GM21576 (cell line): Measurements from ENCODE around the gene ALPG.
"Not testable (repeated sequence)": the region's sequence is repeated elsewhere in the genome, so short reads cannot be mapped to it uniquely, and the experiment has no call there.

Source experiments
- ATAC-seq: cut with Tn5 transposase; IDR thresholded peaks from one replicate; pipeline ENCODE4 v1.9.1; 2021; ENCODE audit warnings: mild to moderate bottlenecking, moderate library complexity; ENCODE audit not compliant: unreplicated experiment

ALPG gene

DNA sequence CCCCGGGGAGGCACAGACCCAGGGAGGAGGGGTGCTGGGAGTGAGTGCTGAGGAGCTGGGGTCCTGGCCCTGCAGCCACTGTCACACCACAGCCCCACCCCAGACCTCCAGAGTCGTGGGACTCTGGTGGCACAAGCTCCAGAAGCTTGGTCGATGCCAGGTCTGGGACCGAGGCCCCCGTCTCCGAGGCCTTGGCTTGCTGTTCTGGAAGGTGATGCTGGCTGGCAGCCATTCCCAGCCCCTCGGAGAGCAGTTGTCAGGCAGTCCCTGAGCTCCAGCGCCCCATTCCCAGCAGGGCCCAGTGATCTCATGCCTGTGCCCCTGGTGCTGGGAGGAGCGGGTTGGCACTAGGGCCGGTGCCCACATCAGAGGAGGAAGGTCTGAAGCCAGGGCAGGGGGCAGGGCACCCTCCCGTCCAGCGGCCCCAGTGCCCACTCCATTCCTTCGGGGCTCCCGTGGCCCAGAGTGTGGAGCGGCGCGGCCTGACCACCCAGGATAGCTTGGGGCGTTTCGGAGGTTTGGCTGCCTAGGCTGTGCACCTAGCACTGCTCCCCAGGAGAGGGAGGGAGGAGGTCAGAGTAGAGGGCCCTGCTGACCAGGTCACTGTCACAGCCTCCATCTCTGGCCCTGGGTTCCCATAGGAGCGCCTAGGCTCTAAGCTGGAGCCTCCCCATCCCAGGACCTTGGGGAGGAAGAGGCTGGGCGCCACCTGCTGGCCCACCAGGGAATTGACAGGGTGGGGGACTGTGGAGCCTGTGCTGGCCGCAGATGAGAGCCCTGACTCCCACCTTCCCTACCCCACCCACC, 32.5 kb downstream of the ALPG start:
- ATAC-seq = no peak

GRCh38 chr2:232439758-232440135, 33.1 kb downstream of the ALPG start:
- ATAC-seq = no peak

DNA sequence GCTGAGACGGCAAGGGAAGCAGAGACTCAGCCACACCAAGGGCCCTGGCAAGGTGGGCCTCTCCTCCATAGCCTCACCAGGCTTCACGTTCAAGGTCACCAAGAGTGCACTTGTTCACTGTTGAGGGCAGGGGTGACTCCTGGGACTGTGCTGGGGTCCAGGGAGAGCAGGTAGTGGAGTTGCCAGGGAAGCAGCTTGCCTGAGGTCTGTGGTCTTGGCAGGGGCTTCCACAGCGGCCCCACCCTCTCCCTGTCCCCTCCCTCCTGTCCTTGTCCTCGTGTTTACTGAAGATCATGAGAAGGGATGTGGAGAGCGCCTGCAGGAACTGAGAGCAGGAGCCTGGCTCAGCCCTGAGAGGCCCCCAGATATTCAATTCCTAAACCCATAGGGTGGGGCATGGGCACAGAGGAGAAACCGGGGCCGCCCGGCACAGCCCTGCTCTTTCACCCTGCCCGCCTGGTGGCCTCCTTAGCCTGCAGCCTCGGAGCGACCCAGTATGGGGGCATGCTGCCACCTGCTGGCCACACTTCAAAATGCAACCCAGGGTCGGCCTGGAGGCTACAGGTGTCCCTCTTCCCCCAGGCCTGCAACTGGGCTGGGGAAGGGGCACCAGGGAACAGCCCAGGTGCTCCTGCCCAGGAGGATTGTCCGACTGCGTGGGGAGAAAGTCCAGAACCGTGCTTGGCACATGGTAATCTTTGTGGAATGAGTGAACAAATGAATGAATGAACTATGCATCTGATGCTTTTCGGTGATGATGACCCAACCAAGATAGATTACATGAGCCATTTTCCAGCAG, 33.8 kb downstream of the ALPG start:
- ATAC-seq = peak; percentile 61

DNA sequence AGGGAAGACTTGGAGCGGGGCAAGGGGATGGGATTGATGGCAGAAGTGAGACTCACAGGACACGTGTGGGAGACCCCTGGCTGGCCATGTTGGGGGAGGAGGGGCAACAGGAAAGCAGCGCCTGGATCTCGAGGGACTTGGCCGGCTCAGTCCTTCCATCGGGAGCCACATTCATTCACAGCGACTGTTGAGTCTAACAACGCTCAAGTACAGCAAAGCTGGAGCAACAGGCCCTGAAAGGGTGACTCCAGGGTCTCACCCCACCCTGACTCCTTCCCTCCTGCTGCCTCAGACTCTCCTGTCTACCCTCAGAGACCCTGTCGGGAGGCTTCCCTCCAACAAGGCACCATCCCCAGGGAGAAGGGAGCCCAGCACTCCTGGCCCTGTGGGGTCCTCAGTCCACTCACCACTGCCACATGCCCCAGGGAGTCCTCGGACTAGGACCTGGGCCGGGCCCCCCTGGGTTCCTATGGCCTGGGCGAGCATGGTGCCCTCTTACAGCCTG, 34.6 kb downstream of the ALPG start:
- ATAC-seq = no peak

DNA sequence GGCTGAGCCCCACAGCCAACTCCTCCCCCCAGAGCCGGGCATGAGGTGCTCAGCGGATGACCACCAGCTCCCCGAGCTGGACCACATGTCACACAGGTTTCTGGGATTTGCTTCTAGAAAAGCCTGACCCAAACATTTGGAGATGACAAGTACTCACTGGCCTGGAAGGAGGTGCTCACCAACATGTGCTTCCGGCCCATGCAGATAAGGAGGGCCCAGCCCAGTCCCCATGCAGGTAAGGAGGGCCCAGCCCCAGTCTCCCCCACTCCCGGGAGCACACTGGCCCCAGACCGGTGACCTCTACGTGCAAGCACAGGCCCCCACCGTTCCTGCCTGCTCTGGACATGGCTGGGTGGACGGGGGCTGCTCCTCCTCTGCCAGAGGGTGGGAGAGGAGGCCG, 35.3 kb downstream of the ALPG start:
- not testable (repeated sequence) for ATAC-seq

DNA sequence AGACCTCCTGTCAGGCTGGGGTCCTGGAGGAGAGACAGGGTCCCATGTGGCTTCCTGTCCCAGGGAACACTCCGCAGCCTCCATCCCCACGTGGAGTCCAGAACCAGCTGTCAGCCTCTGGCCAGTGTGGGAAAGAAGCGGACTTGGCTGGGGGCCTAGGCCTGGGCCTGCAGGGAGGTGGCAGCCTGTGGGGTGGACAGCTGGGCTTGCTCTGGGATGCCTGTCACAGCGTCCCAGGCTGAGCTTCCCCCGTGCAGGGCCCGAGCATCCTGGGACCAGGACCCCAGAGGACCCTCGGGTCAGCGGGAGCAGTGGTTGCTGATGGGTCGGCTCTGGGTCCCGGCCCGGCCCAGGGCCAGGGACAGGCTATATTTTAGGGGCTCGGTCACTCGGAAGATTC, 35.8 kb downstream of the ALPG start:
- not testable (repeated sequence) for ATAC-seq

DNA sequence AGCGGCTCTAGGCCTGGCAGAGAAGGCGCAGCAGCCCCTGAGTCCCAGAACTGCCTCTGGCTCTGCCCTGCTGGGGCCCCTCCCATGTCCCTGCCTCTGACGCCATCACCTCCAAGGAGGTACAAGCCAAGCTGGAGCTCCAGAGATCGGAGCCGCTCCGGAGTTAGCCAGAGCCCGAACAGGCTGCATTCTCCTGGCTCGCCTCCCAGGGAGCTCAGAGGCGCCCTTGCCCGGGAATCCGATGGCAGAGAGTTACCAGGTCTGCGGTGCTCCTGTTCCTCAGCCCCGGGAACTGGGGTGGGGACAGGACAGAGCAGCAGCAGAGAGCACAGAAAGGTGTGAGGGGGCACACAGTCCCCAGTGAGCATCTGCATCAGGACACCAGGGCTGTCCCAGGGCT, 36.4 kb downstream of the ALPG start:
- not testable (repeated sequence) for ATAC-seq

GRCh38 chr2:232443669-232444408, 37.2 kb downstream of the ALPG start:
- ATAC-seq = not testable (repeated sequence)

DNA sequence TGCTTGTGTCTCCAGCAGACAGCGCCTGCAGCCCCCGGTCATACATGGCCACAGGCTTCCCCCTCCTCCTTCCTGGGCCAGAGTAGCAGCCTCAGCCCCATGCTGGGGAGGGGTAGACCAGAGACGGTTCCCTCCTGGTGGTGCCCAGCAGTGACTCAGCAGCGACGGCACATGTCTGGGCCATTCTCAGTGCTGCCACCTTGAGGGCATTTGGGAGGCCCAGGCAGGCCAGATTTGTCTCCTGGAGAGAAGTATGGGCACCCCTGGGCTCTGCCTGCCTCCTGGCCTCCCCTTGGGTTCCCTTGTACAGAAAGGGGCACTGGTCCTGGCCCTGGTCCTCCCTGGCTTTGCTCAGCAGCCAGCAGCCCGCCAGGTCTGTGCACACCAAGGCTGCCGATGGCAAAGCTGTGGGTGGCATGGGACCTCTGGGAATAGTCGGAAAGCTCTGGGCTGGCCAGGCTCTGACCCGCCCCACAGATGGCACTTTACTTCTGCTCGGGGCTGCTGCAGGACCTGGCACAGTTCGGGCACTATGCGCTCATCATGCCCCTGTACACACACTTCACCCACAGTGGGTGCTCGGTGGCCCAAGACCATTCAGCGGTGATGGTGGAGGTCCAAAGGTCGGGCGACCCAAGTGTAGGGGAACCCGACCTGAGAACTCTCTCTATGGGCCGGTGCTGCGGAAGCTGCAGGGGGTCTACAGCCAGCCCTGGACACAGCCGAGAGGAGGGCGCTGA, 37.9 kb downstream of the ALPG start:
- ATAC-seq = no peak

DNA sequence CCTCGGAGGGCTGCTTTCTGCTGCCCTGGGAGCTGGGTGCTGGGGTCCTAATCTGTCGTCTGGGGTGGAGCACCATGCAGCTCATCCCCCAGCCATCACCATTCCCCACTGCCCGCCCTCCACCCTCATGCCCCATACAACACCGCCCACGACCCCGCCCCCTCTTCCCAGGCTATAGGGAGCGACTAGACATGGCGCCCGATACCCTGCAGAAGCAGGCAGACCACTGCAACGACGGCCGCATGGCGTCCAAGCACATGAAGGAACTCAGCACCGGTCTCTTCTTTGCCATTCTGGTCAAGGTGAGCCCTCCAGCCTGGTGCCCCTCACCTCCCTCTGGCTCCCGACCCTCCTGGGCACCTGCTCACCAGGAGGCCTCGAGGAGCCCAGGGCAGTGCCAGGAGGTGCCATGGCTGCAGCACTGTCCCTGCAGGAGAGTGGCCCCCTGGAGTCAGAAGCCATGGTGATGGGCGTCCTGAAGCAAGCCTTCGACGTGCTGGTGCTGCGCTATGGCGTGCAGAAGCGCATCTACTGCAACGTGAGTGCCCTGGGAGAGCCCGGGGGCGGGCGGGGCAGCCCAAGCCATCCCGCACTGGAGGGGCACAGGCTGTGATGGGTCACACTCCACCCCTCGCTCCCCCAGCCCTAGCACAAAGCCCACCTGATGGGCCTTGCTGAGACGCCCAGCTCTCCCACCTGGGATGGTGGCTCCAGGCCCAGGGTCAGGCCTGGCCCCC, 38.7 kb downstream of the ALPG start:
- not testable (repeated sequence) for ATAC-seq

- ATAC-seq = not testable (repeated sequence)
Measured at GRCh38 chr2:232446266-232446777, 39.7 kb downstream of the ALPG start.

DNA sequence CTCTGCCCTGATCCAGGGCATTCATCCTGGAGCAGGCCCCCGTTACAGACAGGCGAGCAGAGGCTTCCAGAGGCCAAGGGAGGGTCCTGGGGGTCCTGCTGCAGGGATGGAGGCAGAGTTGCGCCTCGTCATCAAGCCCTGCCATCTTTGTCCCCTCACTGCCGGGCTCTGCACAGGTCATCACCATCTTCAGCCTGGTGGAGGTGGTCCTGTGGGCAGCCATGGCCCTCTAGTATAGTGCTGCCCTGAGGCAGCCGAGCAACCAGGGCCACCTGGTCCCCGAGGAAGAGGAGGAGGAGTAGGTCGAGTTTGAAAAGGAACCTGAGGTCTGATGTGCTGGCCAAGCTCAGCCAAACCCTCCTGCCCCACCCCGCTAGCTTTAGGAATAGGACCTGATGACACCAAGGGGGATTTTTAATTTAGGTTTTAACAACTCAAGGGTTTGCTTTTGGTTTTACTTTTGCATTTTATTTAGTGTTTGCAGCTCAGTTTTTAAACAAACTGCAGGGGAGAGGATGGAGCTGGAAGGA, 40.5 kb downstream of the ALPG start:
- ATAC-seq = no peak

DNA sequence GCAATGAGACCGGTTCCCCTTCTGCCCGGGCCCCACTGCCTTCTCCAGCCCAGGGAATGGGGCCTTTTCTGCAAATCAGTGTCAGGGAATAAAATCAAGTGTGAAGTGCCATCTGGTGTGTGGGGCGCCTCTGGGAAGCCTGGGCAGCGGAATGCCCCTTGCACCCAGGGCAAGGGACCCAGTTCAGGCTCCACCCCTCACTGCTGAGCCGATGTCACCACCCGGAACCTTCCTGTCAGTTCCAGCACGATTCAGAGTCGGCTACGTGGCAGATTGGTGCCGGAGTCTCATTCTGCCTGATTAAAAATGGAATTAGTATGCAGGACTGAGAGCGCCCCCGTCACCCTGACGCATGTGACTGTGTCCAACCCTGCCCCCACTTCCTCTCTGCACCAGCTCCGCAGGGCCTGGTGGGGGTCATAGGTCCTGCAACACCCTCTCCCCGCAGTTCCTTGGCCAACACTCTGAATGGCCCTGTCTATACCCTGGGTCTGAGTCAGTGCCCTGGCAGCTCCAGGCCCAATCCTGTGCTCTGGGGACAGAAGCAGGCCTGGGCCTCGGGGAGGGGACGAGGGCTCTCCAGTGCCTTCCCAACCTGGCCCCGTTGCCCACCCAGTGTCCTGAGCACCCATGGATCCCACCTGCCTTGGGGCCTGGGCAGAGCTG, 41.1 kb downstream of the ALPG start:
- ATAC-seq = no peak

DNA sequence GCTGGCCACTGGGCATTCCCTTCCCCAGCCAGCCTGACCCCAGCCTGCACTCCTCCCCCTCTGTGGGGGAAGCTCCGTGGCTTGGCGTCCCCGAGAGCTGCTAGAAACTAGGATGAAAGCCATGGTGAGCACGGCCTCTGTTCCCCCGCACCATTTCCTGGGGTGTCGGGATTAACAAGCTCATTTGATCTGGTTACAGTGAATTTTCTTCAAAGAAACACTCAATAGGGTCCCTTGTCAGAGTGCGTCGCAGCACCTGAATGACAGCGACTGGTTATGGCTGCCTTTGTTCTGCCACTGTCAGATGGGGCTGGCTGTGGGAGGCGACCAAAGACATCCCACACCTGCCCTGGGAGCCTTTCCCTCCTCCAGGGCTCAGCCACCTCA, 41.7 kb downstream of the ALPG start:
- ATAC-seq = no peak

DNA sequence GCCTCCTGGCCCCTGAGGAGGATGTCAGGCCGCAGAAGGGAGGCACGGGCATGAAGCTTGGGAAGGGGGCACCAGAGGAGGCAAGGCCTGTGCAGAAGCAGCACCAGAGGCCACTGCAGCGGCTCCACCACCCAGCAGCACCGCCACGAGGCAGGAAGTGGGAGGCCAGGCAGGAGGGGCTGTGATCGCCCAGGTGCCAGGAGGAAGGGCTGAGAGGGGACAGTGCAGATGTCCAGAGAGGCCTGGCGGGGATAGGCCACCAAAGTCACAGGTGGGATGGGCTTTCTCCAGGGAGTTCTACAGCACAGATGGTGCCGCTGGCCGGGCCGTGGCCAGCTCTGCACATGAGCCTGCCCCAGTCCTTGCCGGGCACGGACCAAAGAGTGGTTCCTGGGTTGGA, 43.3 kb downstream of the ALPG start:
- no peak for ATAC-seq

DNA sequence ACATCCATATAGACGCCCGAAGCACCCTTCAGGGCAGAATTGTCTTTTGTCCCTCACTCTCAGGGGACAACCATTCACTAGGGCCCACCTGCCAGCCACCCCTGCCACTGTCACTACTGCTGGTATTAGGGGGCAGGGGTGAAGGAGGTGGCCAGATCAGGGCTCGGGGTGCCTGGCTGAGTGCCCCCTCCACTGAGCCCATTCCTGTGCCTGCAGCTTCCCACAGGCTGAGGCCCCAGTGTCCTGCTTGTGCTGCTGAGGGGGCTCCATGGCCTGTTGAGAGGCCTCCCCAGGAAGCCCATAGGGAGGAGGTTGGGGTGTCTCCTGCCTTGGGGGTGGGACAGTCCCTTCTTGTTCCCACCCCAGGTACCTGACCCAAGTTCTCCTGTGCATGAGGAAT, 45.0 kb downstream of the ALPG start:
- ATAC-seq = not testable (repeated sequence)

DNA sequence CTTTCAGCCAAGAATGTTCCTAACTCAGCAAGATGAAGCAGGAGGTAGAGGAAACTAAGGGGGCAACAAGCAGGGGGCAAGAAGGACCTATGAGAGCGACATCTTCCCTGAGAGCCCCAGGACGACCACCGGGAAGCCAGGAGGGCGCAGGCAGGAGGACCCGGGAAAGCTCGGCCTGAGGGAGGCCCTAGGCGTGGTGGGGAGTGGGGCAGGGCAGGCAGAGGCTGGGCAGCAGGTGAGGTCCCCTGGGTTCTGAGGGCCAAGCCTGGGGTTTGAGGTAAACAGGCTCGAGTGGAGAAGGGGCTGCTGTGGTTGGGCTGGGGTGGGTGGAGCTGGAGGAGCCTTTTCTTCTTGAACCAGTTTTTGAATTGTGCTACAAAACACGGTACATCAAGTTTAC, 48.0 kb downstream of the ALPG start:
- no peak for ATAC-seq

GRCh38 chr2:232455426-232456255, 49.0 kb downstream of the ALPG start, which contains the start of gene ALPI:
ALPI (plus strand) TSS chr2:232456153; CDS start chr2:232456200, 47 bp downstream.
- ATAC-seq = no peak
